Germinal center (tissue), 1 donor: ENCODE data around the gene GTF2F2.
"Not testable (repeated sequence)": the region's sequence is repeated elsewhere in the genome, so short reads cannot be mapped to it uniquely, and the experiment has no call there.

Experiments
- DNase-seq: peaks from one replicate; pipeline ENCODE4 v3.0.0; 2012; ENCODE audit warnings: mixed read lengths, low spot score

The GTF2F2 gene

GRCh38 chr13:45180303-45180702 lies 60.0 kb downstream of the GTF2F2 start:
- DNase-seq = no peak

- DNase-seq = no peak
Measured at GRCh38 chr13:45180713-45181601, 60.6 kb downstream of the GTF2F2 start.

- no peak for DNase-seq
Measured at GRCh38 chr13:45184693-45185092, 64.4 kb downstream of the GTF2F2 start.

GRCh38 chr13:45185286-45185685 lies 65.0 kb downstream of the GTF2F2 start:
- DNase-seq = no peak

GRCh38 chr13:45189077-45189476 lies 68.8 kb downstream of the GTF2F2 start:
- not testable (repeated sequence) for DNase-seq

GRCh38 chr13:45189511-45189910 lies 69.2 kb downstream of the GTF2F2 start:
- not testable (repeated sequence) for DNase-seq

- DNase-seq = no peak
Measured at GRCh38 chr13:45191874-45192273, 71.6 kb downstream of the GTF2F2 start.

GRCh38 chr13:45194081-45194939 lies 74.0 kb downstream of the GTF2F2 start:
- no peak for DNase-seq

- no peak for DNase-seq
Measured at GRCh38 chr13:45195421-45195820, 75.1 kb downstream of the GTF2F2 start.

GRCh38 chr13:45196096-45196495 lies 75.8 kb downstream of the GTF2F2 start:
- DNase-seq = no peak

GRCh38 chr13:45196622-45197021 lies 76.3 kb downstream of the GTF2F2 start:
- no peak for DNase-seq

- DNase-seq = no peak
Measured at GRCh38 chr13:45198041-45198440, 77.7 kb downstream of the GTF2F2 start.

GRCh38 chr13:45198924-45199323 lies 78.6 kb downstream of the GTF2F2 start:
- no peak for DNase-seq

- DNase-seq = no peak
Measured at GRCh38 chr13:45199711-45200110, 79.4 kb downstream of the GTF2F2 start.

- no peak for DNase-seq
Measured at GRCh38 chr13:45200701-45201232, 80.5 kb downstream of the GTF2F2 start, which contains the start of gene KCTD4. KCTD4 (minus strand) TSS chr13:45201045; CDS start chr13:45194567, 6,478 bp downstream.

- no peak for DNase-seq
Measured at GRCh38 chr13:45205124-45205523, 84.8 kb downstream of the GTF2F2 start.

- DNase-seq = no peak
Measured at GRCh38 chr13:45206340-45206739, 86.0 kb downstream of the GTF2F2 start.

GRCh38 chr13:45207319-45207718 lies 87.0 kb downstream of the GTF2F2 start:
- DNase-seq = no peak

GRCh38 chr13:45208132-45208531 lies 87.8 kb downstream of the GTF2F2 start:
- no peak for DNase-seq

GRCh38 chr13:45209229-45209628 lies 88.9 kb downstream of the GTF2F2 start:
- no peak for DNase-seq

- no peak for DNase-seq
Measured at GRCh38 chr13:45215392-45216077, 95.2 kb downstream of the GTF2F2 start.

GRCh38 chr13:45216193-45216592 lies 95.9 kb downstream of the GTF2F2 start:
- DNase-seq = no peak
